ENCODE measurements around the gene JMY. TPM values are rescaled to one million over a fixed set of nuclear protein-coding genes. Genes with fewer than 3 reads are reported as not detected.

Gene JMY, protein sequence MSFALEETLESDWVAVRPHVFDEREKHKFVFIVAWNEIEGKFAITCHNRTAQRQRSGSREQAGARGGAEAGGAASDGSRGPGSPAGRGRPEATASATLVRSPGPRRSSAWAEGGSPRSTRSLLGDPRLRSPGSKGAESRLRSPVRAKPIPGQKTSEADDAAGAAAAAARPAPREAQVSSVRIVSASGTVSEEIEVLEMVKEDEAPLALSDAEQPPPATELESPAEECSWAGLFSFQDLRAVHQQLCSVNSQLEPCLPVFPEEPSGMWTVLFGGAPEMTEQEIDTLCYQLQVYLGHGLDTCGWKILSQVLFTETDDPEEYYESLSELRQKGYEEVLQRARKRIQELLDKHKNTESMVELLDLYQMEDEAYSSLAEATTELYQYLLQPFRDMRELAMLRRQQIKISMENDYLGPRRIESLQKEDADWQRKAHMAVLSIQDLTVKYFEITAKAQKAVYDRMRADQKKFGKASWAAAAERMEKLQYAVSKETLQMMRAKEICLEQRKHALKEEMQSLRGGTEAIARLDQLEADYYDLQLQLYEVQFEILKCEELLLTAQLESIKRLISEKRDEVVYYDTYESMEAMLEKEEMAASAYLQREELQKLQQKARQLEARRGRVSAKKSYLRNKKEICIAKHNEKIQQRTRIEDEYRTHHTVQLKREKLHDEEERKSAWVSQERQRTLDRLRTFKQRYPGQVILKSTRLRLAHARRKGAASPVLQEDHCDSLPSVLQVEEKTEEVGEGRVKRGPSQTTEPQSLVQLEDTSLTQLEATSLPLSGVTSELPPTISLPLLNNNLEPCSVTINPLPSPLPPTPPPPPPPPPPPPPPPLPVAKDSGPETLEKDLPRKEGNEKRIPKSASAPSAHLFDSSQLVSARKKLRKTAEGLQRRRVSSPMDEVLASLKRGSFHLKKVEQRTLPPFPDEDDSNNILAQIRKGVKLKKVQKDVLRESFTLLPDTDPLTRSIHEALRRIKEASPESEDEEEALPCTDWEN
- 10 to 100 TPM in 2 of 4 donors, 1 to 10 TPM in 2; 7.0 to 30.1 (median 11.3) TPM for total RNA-seq

DNA sequence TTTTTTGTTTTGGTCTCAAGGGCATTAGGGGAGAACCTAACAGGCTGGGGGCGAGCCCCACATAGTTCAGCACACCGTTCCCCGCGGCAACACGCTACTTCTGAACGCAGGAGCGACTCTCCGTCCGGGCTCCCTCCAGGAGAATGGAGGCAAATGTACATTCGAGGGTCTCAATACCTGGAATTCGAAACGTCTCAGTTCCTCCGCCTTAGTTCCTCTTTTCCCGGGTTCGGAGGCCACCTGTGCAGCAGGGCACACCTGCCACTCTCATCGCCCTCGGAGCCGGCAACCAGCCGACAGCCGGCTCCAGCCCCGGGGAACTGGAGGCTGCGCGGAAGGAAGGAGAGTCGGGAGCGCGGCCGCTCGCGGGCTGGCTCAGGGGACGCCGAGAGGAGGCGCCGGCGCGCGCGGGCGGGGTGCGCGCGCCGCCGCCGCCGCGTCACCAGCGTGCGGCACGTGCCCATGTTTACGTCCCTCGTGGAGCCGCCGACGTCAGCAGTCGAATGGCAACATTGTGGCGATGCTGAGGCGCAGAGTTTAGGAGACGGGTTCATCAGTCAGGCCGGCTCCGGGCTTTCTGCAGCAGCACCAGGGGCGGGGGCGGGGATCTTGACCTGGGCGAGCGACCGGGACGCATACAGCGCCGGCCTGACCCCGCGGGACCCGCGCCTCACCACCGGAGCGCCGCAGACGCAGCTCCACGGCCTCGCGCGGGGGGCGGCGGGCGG, at the start of gene JMY:
Gene JMY, plus strand, starts transcription at position 498 of the 728 bp plus-strand sequence. CDS start 520 bp downstream, outside the sequence.
- TF ChIP-seq, protein P1, sequence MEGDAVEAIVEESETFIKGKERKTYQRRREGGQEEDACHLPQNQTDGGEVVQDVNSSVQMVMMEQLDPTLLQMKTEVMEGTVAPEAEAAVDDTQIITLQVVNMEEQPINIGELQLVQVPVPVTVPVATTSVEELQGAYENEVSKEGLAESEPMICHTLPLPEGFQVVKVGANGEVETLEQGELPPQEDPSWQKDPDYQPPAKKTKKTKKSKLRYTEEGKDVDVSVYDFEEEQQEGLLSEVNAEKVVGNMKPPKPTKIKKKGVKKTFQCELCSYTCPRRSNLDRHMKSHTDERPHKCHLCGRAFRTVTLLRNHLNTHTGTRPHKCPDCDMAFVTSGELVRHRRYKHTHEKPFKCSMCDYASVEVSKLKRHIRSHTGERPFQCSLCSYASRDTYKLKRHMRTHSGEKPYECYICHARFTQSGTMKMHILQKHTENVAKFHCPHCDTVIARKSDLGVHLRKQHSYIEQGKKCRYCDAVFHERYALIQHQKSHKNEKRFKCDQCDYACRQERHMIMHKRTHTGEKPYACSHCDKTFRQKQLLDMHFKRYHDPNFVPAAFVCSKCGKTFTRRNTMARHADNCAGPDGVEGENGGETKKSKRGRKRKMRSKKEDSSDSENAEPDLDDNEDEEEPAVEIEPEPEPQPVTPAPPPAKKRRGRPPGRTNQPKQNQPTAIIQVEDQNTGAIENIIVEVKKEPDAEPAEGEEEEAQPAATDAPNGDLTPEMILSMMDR (IDR thresholded peaks at IDR 0.05) = no peak
- DNase-seq (ENCODE audit: low spot score) (peak; percentile 70), ATAC-seq (ENCODE audit: low FRiP score) (peak; percentile 93)

DNA sequence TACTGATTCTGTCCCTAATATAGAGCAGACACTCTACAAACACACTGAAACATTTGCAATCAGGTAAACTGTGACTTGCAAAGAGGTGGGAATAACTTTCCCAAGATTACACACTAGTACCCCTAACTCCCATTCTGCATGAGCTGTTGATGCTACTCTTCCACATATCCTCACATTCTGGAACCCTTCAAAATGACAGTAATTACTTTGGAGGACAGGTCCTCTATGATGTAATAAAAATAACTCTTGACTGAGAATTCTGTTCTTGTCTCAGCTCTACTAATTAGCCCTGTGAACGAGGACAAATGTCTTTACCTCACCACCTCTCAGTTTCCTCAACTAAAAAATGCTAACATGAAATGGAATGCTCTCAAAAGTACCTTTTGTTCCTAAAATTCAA, 49.5 kb upstream of the JMY start:
- no peak for ATAC-seq (ENCODE audit: low FRiP score)
- no peak for DNase-seq (ENCODE audit: low spot score)
- TF ChIP-seq, protein P1 (IDR thresholded peaks at IDR 0.05) = no peak

DNA sequence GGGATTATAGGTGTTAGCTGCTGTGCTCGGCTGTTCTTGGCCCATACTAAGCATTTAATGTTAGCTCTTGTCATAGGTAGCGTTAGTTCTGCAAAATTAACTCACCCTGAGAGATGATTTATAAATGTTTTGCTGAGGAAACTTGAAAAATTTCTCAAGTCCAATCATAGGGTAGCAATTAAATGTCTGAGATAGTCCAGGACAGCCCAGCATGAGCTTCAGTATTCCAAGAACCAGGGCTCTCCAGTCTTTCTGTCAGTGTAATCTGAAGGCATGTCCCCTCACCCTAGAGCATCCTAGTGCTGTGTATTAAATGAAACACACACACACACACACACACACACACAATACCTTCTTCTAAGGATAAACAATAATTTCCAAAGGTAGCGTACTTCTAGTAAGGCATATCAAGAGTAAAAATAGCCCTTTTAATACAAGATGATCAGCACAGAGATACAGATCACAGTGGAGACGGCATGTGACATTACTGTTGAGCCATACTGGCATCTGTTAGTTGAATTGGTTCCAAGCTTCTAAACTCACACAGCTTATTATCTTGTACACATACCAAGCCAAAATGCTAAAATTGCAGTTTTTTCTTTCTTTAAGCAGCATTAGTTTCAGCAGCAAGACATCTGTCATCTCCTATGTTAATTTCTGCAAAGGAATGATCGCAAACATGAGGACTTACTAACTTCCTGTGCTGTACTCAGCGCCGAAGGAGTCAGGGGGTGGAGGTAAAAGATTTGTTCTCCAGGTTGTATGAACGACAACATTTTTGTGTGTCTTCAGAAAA, 46.3 kb upstream of the JMY start:
- DNase-seq (ENCODE audit: low spot score) = no peak
- TF ChIP-seq, protein P1 (IDR thresholded peaks at IDR 0.05) = no peak
- ATAC-seq (ENCODE audit: low FRiP score) = no peak

DNA sequence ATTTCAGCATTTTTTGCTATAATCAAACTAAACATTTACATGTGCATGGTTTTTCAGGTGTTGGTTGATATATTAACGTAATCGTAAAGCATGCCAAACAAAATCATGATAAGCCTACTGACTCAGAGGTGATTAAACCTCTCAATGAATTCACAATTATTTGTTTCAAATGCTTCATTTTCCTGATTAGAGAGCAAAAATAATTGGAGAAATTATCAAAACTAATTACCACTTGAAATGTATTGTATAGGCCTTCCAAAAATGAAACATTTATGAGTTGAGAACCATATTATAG, 45.7 kb upstream of the JMY start:
- ATAC-seq (ENCODE audit: low FRiP score) = no peak
- DNase-seq (ENCODE audit: low spot score) = no peak
- TF ChIP-seq, protein P1 (IDR thresholded peaks at IDR 0.05) = no peak

DNA sequence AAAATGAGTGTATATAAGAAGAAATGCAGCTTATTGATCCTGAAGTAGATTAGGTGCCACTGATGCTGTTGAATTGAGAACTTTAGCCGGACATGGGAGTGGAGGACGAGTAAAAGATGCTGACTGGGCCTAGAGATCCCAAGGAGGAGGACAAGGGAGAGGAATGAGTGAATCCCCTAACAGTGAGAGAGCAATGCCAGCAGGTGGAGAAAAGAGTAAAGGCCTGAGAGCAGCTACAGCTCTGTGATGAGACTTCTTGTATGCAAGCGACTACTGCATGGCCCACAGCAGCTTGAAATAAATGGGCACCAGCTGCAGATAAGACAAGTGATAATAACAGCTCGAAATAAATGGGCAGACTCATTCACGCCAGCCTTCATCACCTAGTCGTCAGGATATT, 44.5 kb upstream of the JMY start:
- DNase-seq (ENCODE audit: low spot score) (no peak), ATAC-seq (ENCODE audit: low FRiP score) (no peak)
- TF ChIP-seq, protein P1 (IDR thresholded peaks at IDR 0.05) = no peak

DNA sequence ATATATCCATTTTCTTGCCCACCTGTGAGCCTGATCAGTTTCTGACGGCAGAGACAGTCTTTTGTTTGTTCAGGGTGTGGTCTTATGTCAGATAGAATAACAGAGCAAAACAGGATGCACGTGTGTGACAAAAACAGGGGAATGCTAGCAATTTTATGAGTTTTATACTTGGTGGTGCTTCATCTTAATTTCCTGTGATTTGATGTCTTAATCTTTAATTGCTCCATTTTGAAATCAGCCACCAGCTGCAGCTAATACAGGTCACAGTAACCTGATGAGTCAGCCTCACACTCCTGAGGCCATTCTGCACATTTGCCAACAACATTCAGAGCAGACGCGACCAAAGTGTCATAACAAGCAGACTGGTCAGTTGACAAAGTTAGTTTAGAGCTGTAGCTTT, 42.3 kb upstream of the JMY start:
- TF ChIP-seq, protein P1 (IDR thresholded peaks at IDR 0.05) = no peak
- DNase-seq (ENCODE audit: low spot score) = no peak
- ATAC-seq (ENCODE audit: low FRiP score) = no peak
